T-helper 2 cell treated with Interferon-gamma antibody and Interleukin-4, amounts not matched to agents 5 μg/mL and 100 μg/mL, for 36 hours (primary cell): ENCODE results near the gene GRIP2.

ENCODE experiments used
- DNase-seq: peaks from one replicate; pipeline ENCODE4 v3.0.0; 2021; ENCODE audit warnings: low spot score
- H3K27ac Mint-ChIP-seq: one replicate; pipeline ENCODE4 v1.8.0; 2021; ENCODE audit warnings: mild to moderate bottlenecking, mixed read lengths
- H3K27me3 Mint-ChIP-seq: one replicate; pipeline ENCODE4 v1.8.0; 2021; ENCODE audit warnings: low read depth, mixed read lengths
- H3K36me3 Mint-ChIP-seq: one replicate; pipeline ENCODE4 v1.8.0; 2021; ENCODE audit warnings: low read depth, mixed read lengths
- H3K4me1 Mint-ChIP-seq: one replicate; pipeline ENCODE4 v1.8.0; 2021; ENCODE audit warnings: low read depth, mixed read lengths
- H3K4me3 Mint-ChIP-seq: one replicate; pipeline ENCODE4 v1.8.0; 2022; ENCODE audit warnings: mild to moderate bottlenecking, moderate library complexity, mixed read lengths
- H3K9me3 Mint-ChIP-seq: one replicate; pipeline ENCODE4 v1.8.0; 2021; ENCODE audit warnings: mixed read lengths

GRIP2 gene

DNA sequence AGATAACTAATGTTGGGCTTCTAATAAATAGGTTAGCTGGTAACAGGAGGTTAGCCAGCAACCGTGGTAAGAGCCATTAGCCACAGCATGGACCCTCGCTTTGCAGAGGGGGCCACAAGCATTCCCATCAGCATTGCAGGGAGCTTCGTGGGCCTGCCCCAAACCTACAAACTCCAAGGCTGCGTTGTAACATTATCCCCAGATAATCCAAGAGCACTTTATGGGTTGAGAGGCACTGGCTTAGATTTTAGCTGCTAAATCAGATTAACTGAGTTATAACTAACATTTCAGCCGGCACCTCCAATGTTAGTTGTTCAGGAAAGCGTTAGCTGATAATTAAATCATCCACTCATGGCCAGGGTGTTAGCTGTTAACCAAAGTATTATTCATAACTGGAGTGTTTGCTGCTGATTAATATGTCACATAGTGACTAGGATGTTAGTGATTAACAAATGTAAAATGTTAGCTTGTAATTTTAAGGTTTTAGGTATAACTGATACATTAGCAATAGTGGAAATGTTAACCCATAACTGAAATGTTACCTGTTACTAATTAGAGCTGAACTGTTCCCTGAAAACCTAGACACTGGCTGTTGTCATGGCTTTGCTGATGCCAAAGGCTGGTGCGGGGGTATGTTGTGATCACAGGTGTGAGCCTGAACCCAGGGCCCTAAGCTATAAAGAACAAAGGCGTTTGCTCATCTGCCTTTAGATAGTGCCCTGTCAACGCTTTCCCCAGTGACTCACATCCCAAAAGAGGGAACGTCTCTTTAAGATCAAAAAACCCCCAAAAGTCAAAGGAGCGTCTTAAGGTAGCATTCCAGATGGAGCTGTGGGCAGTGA, 81.5 kb downstream of the GRIP2 start:
- H3K4me1 Mint-ChIP-seq = peaks cover 1% of the 10 kb centered on the region
- no peak overlapping the region for H3K27ac Mint-ChIP-seq
- peaks cover 25% of the 10 kb centered on the region for H3K36me3 Mint-ChIP-seq
- H3K9me3 Mint-ChIP-seq = no peaks in the 10 kb centered on the region
- H3K27me3 Mint-ChIP-seq = no peaks in the 10 kb centered on the region
- DNase-seq = no peak
- H3K4me3 Mint-ChIP-seq = no peak overlapping the region

DNA sequence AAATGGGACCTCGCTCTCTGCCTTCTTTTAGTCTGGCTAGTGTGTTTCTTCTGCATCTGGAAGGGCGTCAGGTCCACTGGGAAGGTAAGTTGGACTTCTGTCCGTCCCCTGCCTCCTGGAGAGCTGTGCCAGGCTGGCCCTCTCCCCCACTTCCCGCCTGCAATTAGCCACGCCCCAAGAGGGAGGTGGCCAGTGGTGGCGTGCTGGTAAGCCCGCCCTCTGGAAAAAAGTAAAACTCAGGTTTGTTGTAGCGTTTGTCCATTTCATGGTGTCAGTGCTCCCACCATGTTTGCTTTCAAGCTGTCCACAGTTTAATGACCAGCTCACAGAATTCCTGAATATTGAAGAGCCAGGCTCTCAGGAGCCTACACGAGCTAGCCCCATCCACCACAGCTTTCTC, 82.1 kb downstream of the GRIP2 start:
- Mint-ChIP-seq H3K4me1 (peaks cover 1% of the 10 kb centered on the region), H3K9me3 (no peaks in the 10 kb centered on the region), H3K27me3 (no peaks in the 10 kb centered on the region), H3K36me3 (peaks cover 23% of the 10 kb centered on the region), H3K27ac (no peak overlapping the region), H3K4me3 (no peak overlapping the region)
- no peak for DNase-seq

DNA sequence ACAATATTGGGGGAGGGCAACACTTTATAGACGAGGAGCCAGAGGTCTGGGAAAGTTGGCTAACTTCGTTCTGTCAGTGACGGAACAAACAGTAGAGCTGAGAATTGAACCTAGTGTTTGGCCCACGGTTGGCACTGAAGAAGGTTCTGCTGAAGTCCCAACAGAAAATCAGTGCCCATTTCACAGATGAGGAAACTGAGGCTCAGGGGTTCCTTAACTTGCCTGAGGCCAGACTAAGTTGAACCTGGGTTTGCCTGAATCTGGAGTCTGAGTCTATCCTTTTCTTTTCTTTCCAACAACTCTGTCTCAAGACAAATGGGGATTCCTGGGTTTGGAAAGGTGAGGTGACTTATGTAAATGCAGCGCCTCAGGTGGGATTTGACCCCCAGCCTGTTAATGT, 82.7 kb downstream of the GRIP2 start:
- no peak overlapping the region for H3K27ac Mint-ChIP-seq
- no peaks in the 10 kb centered on the region for H3K27me3 Mint-ChIP-seq
- H3K4me1 Mint-ChIP-seq = peaks cover 1% of the 10 kb centered on the region
- no peaks in the 10 kb centered on the region for H3K9me3 Mint-ChIP-seq
- peaks cover 19% of the 10 kb centered on the region for H3K36me3 Mint-ChIP-seq
- DNase-seq = no peak
- H3K4me3 Mint-ChIP-seq = no peak overlapping the region

- Mint-ChIP-seq H3K27me3 (no peaks in the 10 kb centered on the region), H3K27ac (no peak overlapping the region), H3K9me3 (no peaks in the 10 kb centered on the region), H3K36me3 (peaks cover 18% of the 10 kb centered on the region), H3K4me1 (peaks cover 1% of the 10 kb centered on the region), H3K4me3 (no peak overlapping the region)
- no peak for DNase-seq
Observed at GRCh38 chr3:14456794-14457193, 83.3 kb downstream of the GRIP2 start.

- H3K4me1 Mint-ChIP-seq = peaks cover under 1% of the 10 kb centered on the region
- no peaks in the 10 kb centered on the region for H3K9me3 Mint-ChIP-seq
- H3K27ac Mint-ChIP-seq = no peak overlapping the region
- H3K36me3 Mint-ChIP-seq = peaks cover 28% of the 10 kb centered on the region
- H3K4me3 Mint-ChIP-seq = no peak overlapping the region
- no peak for DNase-seq
- H3K27me3 Mint-ChIP-seq = no peaks in the 10 kb centered on the region
Observed at GRCh38 chr3:14455571-14456317, 84.4 kb downstream of the GRIP2 start.

DNA sequence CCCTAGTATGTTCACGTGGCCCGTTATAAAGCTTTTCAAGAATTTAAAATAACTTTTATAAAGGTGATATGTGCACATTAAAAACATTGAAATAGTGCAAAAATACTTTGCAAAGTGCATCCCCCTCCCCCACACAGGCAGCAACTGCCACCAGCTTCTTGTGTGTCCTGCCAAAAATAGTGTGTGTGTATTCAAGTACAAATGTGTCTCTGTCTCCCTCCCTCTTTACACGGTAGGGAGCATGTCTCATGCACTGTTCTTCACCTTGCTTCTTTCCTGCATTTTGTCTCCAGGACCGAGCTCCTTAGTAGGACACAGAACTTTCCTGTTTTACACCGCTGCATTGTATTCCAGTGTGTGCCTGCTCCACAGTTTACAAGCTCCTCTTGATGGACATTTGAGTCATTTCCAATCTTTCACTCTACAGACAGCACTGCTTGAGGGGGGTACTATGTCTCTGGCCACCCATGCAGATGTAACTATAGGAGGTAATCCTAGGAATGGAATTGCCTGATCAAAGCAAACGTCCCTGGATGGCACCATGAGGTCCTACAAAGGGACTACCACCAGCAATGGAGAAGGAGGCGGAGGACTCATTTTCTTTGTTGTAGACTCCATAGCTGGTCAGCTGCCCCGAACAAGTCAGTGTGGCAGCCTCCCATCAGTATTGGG, 85.4 kb downstream of the GRIP2 start:
- no peak for DNase-seq
- Mint-ChIP-seq H3K27me3 (no peaks in the 10 kb centered on the region), H3K4me1 (no peaks in the 10 kb centered on the region), H3K27ac (no peak overlapping the region), H3K9me3 (no peaks in the 10 kb centered on the region), H3K36me3 (peaks cover 25% of the 10 kb centered on the region), H3K4me3 (no peak overlapping the region)

DNA sequence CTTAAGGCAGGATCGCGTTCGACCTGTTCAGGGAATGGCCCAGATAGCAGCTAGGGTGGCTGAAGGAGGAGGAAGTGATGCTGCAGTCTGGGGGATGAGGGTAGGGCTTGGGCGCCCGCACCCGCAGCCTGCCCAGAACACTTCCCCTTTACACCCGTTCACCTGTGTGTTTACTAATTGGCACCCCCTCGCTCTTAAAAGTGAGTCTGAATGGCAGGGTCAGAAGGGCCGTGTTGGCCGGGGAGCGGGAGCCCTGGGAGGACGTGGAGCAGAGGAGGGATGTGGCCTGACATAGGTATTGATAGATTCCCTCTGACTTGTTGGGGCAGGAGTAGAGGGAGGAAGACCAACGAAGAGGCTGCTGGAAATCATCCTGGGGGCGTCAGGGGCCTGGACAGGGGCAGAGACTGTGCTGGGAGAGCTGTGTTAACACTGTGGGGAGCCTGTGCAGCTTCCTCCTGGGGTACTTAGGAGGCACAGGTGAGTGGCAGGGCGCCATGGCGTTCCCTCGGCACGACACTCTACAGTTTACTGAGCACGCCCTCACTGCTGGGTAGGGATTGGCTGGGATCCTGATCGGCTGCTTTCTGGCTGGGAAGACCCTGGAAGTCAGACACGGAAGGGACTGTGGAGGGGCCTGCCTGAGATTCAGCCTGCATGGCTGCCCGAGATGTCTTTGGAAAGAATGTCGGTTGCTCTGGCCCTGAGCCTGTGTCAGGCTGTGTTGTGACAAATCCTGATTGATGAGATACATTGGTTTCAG, 86.1 kb downstream of the GRIP2 start:
- H3K27ac Mint-ChIP-seq = peak overlapping the region; percentile 31
- no peaks in the 10 kb centered on the region for H3K9me3 Mint-ChIP-seq
- no peaks in the 10 kb centered on the region for H3K27me3 Mint-ChIP-seq
- no peak overlapping the region for H3K4me3 Mint-ChIP-seq
- no peak for DNase-seq
- H3K36me3 Mint-ChIP-seq = peaks cover 19% of the 10 kb centered on the region
- no peaks in the 10 kb centered on the region for H3K4me1 Mint-ChIP-seq

- H3K27ac Mint-ChIP-seq = no peak overlapping the region
- H3K9me3 Mint-ChIP-seq = no peaks in the 10 kb centered on the region
- peaks cover 24% of the 10 kb centered on the region for H3K36me3 Mint-ChIP-seq
- no peaks in the 10 kb centered on the region for H3K27me3 Mint-ChIP-seq
- no peak overlapping the region for H3K4me3 Mint-ChIP-seq
- no peak for DNase-seq
- no peaks in the 10 kb centered on the region for H3K4me1 Mint-ChIP-seq
Observed at GRCh38 chr3:14452740-14453710, 87.1 kb downstream of the GRIP2 start.

DNA sequence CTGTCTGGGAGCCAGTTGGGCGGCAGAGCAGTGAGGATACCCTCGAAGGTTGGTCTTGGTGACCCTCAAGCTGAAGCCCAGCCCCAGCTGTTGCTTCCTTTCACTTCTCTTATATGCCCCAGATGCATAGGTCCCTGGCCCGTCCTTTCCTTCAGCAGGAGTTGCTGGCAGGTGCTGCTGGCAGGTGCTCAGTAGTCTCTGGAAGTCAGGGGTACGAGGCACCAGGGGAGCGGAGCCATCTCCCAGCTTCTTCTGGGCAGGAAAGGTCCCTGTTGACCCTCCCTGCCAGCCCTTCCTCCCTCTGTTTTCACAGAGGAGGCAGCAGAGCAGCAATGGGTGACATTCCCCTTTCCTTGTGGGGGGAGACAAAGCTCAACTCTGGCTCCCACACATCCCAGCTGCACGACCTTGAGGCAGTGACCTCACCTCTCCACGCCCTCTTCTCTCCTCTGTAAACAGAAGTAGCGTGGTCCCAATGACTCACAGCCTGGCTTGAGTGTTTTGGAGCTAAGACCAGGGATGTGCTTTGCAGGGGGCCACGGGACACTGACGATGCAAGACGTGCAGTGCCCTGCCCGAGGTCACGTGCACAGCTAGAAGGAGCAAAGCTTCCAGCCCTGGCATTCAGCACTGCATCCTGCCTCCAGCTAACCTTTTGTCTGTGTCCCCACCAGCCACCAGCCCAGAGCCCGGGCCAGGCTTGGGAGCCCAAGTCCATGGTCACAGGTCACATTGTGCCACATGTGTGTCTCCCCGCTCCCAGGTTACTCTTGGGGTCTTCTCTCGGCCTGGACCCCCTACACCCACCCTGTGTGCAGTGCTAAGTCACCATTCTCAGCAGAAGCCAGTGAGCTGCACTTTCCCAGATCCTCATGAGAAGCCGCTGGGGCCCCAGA, 88.0 kb downstream of the GRIP2 start:
- Mint-ChIP-seq H3K4me1 (no peaks in the 10 kb centered on the region), H3K4me3 (no peak overlapping the region), H3K36me3 (peaks cover 31% of the 10 kb centered on the region), H3K27me3 (no peaks in the 10 kb centered on the region), H3K27ac (no peak overlapping the region), H3K9me3 (no peaks in the 10 kb centered on the region)
- no peak for DNase-seq

DNA sequence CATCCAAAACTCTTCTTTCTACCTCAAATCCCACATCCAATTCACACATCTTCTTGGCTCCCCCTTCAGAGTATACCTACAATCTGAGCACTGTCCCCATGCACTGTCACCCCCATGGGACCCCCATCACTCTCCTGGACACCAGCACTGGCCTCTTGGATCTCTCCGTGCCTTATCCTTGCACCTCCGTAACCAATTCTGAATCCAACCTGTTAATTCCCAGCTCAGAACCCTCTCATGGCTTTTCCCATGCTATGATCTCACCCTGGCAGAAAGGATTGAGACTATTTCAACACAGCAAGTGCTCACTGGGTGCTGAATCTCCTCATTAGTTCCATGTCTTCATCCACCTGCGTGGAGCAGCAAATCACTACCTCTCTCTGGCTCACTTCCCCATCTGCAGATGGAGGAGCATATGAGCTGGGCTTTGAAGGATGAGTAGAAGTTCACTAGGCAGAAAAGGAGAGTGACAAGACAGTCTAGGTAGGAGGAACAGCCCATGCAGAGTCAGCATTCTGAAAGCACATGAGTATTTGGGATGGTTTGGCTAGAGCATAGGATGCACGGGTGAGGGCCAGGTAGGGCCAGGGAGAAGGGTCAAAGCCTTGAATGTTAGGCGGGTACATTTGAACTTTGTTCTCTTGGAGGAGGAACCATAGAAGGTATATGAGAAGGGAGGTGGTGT, 89.1 kb downstream of the GRIP2 start:
- Mint-ChIP-seq H3K27me3 (no peaks in the 10 kb centered on the region), H3K36me3 (peaks cover 38% of the 10 kb centered on the region), H3K4me3 (no peak overlapping the region), H3K4me1 (no peaks in the 10 kb centered on the region), H3K27ac (no peak overlapping the region), H3K9me3 (no peaks in the 10 kb centered on the region)
- no peak for DNase-seq

DNA sequence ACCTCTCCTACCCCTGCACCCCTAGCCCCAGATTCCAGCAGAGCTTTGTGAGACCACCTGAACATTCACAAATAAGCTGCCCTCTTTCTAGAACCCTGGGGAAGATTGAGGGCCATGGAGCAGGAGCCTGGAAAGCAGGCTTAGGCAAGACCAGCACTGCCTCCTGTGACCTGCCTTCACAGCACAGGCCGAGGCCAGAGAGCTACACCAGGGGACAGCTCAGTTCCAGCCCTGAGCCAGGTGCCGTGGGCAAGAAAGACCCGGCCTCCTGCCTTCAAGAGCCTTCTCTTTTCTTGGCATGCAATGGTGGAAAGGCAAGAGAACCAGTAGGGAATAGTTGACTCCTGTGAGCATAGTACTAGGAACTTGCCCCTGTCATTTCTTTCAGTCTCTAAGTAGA, 89.6 kb downstream of the GRIP2 start:
- Mint-ChIP-seq H3K4me1 (no peaks in the 10 kb centered on the region), H3K9me3 (no peaks in the 10 kb centered on the region), H3K27me3 (no peaks in the 10 kb centered on the region), H3K27ac (no peak overlapping the region), H3K36me3 (peaks cover 43% of the 10 kb centered on the region), H3K4me3 (no peak overlapping the region)
- no peak for DNase-seq
